Medulla oblongata (tissue), 1 donor: ENCODE measurements around the gene SLX9.
"Not testable (repeated sequence)": the region's sequence is repeated elsewhere in the genome, so short reads cannot be mapped to it uniquely, and the experiment has no call there.

ENCODE experiments used
- DNase-seq: peaks from one replicate; pipeline ENCODE4 v3.0.0-alpha.2; 2015; ENCODE audit errors: extremely low spot score

Gene SLX9

DNA sequence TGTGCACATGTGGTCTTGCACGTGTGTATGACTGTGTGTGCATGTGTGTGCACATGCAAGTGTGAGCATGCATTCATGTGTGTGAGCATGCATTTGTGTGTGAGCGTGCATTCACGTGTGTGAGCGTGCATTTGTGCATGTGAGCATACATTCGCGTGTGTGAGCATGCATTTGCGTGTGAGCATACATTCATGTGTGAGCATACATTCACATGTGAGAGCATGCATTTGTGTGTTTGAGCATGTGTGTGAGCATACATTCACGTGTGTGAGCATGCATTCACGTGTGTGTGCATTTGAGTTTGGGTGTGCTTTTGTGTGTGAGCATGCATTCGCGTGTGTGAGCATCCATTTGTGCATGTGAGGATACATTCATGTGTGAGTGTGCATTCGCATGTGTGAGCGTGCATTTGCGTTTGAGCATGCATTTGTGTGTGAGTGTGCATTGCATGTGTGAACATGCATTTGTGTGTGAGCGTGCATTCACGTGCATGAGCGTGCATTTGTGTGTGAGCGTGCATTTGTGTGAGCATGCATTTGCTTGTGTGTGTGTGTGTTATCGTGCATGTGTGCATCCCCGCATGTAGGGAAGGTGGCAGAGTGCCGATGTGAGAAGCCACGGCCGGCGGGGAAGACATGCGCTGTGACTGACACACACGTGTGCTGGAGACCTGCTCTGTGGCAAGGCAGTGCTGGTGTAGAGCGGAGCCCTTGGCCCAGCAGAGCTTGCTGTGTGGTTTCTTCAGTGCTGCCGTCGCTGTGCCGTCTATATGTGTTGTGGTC lies 37.4 kb upstream of the SLX9 start:
- no peak for DNase-seq

DNA sequence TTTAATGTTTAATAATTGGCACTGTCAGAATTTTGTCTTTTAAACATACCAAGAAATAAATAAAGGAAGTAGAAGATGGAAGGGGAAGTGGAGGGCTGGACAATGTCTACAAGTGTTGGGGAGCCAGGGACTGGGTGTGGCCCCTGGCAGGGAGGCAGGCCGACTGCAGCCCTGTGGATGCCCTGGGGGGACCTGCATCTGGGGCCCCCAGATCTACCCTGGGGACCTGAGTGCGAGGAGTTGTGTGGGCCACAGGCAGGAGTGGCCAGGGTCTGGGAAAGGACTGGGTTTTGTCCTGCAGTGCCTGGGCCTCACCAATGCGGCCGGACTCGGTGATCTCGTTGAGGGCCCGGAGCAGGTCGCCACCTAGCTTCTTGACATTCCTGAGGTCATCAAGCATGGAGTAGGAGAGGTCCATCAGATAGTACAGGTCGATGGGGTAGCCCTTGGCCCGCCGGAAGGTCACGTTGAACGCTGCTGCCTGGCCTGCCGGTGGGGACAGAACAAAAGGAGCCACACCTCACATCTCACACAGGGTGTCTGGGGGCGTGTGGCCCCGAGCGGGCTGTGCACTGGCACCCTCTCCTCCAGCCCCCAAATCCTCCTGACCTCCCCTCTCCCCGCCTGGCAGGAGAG lies 36.7 kb upstream of the SLX9 start:
- peak; percentile 26 for DNase-seq

DNA sequence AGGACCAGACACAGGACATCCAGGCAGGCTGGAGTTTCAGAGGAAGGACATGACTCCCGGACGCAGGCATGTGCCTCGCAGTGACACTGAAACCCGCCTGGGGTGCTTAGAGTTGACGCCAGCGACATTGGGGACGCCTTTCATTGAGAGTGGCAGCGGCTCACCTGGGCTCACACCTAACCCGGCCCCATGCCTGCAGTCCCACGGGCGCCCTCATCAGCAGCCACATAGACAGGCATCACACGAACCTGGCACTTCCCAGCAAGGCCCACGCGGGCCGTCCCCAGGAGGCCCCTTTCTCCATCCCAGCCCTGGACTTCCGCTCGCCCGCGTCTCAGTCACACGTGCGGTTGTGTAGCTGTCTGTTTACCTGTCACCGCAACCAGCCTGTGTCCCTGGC lies 36.1 kb upstream of the SLX9 start:
- DNase-seq = no peak

- no peak for DNase-seq
Observed at GRCh38 chr21:44904141-44904923, 35.5 kb upstream of the SLX9 start.

- DNase-seq = no peak
Observed at GRCh38 chr21:44905016-44905727, 34.7 kb upstream of the SLX9 start.

- no peak for DNase-seq
Observed at GRCh38 chr21:44905728-44906090, 34.1 kb upstream of the SLX9 start.

- DNase-seq = no peak
Observed at GRCh38 chr21:44907225-44907965, 32.4 kb upstream of the SLX9 start.

- peak; percentile 69 for DNase-seq
Observed at GRCh38 chr21:44907966-44908895, 31.6 kb upstream of the SLX9 start.

- no peak for DNase-seq
Observed at GRCh38 chr21:44908908-44909307, 30.9 kb upstream of the SLX9 start.

GRCh38 chr21:44909719-44910118 lies 30.1 kb upstream of the SLX9 start:
- DNase-seq = no peak

GRCh38 chr21:44910229-44911067 lies 29.4 kb upstream of the SLX9 start:
- no peak for DNase-seq

DNA sequence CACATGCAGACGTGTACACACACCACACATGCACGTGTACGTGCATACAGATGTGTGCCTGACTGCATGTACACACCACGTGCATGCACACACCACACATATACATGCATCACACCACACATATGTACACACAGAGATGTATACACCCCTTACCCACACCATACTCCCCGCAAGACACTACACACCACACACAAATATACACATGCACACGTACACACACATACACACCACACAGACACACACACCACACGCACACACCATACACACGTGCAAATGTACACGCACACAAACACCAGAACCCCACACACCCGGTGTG lies 28.8 kb upstream of the SLX9 start:
- no peak for DNase-seq

DNA sequence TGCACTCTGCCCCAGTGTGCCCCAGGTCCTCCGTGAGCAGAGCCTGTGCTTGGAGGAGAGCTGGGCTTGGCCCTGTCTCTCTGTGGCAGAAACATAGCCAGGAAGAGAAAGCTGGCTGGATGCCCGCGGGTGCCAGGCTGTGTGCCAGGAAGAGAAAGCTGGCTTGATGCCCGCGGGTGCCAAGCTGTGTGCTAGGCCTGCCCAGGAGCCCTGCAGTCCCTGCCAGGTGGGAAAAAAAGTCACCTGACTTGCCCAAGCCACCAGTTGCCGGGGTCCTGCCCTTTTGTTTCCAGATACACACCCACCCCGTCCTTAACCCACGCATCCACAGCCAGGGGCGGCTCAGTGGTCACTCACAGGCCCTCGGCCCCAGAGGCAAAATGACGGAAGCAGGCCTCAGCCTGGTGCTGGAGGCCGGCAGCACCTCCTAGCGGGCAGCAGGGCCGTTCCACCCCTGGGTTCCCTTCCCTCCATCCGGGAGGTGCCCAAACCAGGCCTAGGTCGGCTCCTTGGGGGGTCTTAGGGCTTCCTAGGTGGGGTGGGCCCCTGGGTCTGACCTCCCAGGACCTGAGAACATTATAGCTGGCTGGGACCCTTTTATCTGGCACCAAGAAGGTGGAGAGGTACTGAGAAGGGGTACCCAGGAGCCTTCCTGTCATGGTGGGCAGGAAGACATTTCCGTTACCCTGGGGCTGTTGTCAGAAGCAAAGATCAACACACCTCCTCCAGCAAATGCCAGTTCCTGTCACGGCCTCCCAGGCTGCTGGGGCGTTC lies 28.3 kb upstream of the SLX9 start:
- DNase-seq = peak; percentile 81

DNA sequence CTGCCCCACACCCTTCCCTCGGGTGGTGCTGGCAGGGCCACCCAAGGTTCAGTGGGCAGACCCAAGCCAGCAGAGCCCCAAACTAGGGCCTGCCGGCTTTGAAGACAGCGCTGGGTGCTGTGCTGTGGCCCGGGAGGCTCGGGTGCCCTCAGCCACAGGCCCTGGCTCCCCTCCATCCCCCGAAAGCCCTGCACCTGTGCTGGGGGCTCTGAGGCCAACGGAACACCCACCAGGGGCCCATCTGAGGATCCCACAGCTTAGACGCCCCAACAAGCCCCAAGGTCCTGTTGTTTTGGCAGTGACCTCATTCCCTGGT lies 27.7 kb upstream of the SLX9 start:
- no peak for DNase-seq

- DNase-seq = not testable (repeated sequence)
Observed at GRCh38 chr21:44912506-44913412, 27.1 kb upstream of the SLX9 start.

DNA sequence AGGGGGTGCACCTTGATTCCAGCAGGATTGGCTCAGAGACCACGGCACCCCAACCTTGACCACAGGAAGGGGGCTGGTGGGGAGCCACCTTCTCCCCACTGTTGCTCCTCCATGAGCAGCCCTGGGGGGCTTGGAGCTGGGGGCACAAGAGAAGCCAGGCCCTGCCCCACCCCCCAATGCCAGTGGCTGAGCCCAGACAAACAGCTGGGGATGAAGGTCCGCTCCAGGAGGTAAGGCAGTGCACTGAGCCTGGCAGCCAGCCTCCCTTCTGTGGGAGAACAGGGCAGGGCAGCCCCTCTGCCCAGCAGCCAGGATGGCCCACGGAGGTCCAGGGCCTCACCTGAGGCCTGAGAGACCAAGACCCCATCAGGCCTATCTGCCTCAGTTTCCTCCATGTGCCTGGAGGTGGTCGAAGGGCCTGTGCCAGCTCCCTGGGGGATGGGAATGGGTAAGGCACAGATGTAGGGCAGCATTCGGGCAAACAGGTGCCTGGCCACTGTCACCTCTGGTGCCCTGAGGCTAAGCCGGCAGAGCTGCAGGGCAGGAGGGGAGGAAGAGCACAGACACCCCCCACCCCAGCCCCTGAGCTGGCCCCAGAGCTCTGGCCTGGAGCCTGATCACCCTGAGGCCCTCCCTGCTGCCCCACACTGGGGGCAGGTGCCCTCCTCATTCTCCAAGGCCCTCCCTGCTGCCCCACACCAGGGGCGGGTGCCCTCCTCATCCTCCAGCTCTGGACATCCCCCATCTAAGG lies 26.2 kb upstream of the SLX9 start:
- no peak for DNase-seq
